H1 (cell line): ENCODE data around the gene CEBPG. TPM values are rescaled to one million over a fixed set of nuclear protein-coding genes. Genes with fewer than 3 reads are reported as not detected.

Source experiments
- NRF1 ChIP-seq: IDR thresholded peaks from 2 replicates; pipeline ENCODE4 v1.6.1; 2011; ENCODE audit warnings: mild to moderate bottlenecking, low read depth, low read length, improper control_type of control experiment
- RXRA ChIP-seq: IDR thresholded peaks from 2 replicates; pipeline ENCODE4 v1.6.1; 2011; ENCODE audit warnings: low read depth, mild to moderate bottlenecking, low read length, moderate library complexity; ENCODE audit not compliant: insufficient read depth
- SUZ12 ChIP-seq: fragments of 200-600 bp; sonication (generic); IDR thresholded peaks from 2 replicates; pipeline ENCODE4 v1.6.1; 2012; ENCODE audit warnings: mild to moderate bottlenecking, inconsistent platforms, low read length, moderate library complexity, mixed read lengths
- TBP ChIP-seq: IDR thresholded peaks from 2 replicates; pipeline ENCODE4 v1.6.1; 2011; ENCODE audit warnings: low read depth, low read length, improper control_type of control experiment
- polyA plus RNA-seq, 7 experiments: library from polyadenylated mRNA; depleted of rRNA in 3 of 7; stranded (reverse) in 5 of 7; unstranded in 2 of 7; fragments of >200 nt in 5 of 7; fragments of 200-250 nt in 2 of 7; gene quantifications; 1 replicate in 5 of 7; 2 replicates in 1 of 7; 4 replicates in 1 of 7; pipeline versions ENCODE4 v1.2.1 to v1.2.3, GENCODE V29; 2011 to 2013; ENCODE audit warnings: missing spikeins in 2 of 7, mixed read lengths in 2 of 7
- total RNA-seq: library from RNA; stranded (reverse); fragmentation: NEBNext Ultra II Directional; extraction: Animal tissue kit (Norgen Biotek cat#: 25700); gene quantifications from 2 replicates; pipeline ENCODE4 v1.2.1, GENCODE V29; 2021

Gene CEBPG
- total and polyA plus RNA-seq, 2 of the 8 experiments (the other 6 are each of a cell fraction or from before 2014, with no cell fraction given), result 12.3 to 35.4 TPM

GRCh38 chr19:33350538-33351309 is 22.8 kb upstream of the CEBPG start (continued):
- no peak for TF ChIP-seq SUZ12
- no peak for TF ChIP-seq TBP
- TF ChIP-seq RXRA, result no peak
- TF ChIP-seq NRF1, result no peak
